HFFc6 (cell line): ENCODE results near the gene TNS3. TPM values are rescaled to one million over a fixed set of nuclear protein-coding genes. Genes with fewer than 3 reads are reported as not detected.
A peak's percentile ranks its signal among the peaks of the same experiment; 100 is the strongest.
"Not testable (repeated sequence)": the region's sequence is repeated elsewhere in the genome, so short reads cannot be mapped to it uniquely, and the experiment has no call there.

Source experiments
- DNase-seq: peaks from one replicate; pipeline ENCODE4 v3.0.0-alpha.2; 2018
- H3K27ac Mint-ChIP-seq: 2 replicates; pipeline ENCODE4 v1.8.0; 2020; ENCODE audit warnings: mild to moderate bottlenecking, mixed read lengths
- H3K27me3 Mint-ChIP-seq: 2 replicates; pipeline ENCODE4 v1.8.0; 2021; ENCODE audit warnings: mild to moderate bottlenecking, moderate library complexity, mixed read lengths; ENCODE audit not compliant: insufficient read depth
- H3K36me3 Mint-ChIP-seq: 2 replicates; pipeline ENCODE4 v1.8.0; 2021; ENCODE audit warnings: low read depth, mixed read lengths
- H3K4me1 Mint-ChIP-seq: 2 replicates; pipeline ENCODE4 v1.8.0; 2020; ENCODE audit warnings: low read depth, mixed read lengths
- H3K4me3 Mint-ChIP-seq: 2 replicates; pipeline ENCODE4 v1.8.0; 2020; ENCODE audit warnings: mild to moderate bottlenecking, moderate library complexity, mixed read lengths
- H3K9me3 Mint-ChIP-seq: 2 replicates; pipeline ENCODE4 v1.8.0; 2020; ENCODE audit warnings: mild to moderate bottlenecking, mixed read lengths
- total RNA-seq, 6 experiments: library from RNA; stranded (reverse); fragmentation: NEBNext Ultra II Directional; extraction: Animal tissue kit (Norgen Biotek cat#: 25700); gene quantifications; 2 replicates in 1 of 6; 3 replicates in 5 of 6; pipeline ENCODE4 v1.2.3, GENCODE V29; 2021
- TF ChIP-seq, protein P1 (sequence below): fragments of 200-600 bp; sonication (generic); IDR thresholded peaks from 2 replicates; pipeline ENCODE4 v1.5.0; 2021; ENCODE audit warnings: antibody characterized with exemption, mild to moderate bottlenecking

The TNS3 gene
- total RNA-seq, 6 experiments from 2014 or later: 50.8 to 77.0 (median 67.8) TPM

- Mint-ChIP-seq H3K9me3 (no peaks in the 10 kb centered on the region), H3K27me3 (peaks cover 3% of the 10 kb centered on the region), H3K36me3 (peaks cover 18% of the 10 kb centered on the region), H3K27ac (no peak overlapping the region), H3K4me3 (no peak overlapping the region), H3K4me1 (peaks cover 42% of the 10 kb centered on the region)
- no peak for DNase-seq
- TF ChIP-seq, protein P1, sequence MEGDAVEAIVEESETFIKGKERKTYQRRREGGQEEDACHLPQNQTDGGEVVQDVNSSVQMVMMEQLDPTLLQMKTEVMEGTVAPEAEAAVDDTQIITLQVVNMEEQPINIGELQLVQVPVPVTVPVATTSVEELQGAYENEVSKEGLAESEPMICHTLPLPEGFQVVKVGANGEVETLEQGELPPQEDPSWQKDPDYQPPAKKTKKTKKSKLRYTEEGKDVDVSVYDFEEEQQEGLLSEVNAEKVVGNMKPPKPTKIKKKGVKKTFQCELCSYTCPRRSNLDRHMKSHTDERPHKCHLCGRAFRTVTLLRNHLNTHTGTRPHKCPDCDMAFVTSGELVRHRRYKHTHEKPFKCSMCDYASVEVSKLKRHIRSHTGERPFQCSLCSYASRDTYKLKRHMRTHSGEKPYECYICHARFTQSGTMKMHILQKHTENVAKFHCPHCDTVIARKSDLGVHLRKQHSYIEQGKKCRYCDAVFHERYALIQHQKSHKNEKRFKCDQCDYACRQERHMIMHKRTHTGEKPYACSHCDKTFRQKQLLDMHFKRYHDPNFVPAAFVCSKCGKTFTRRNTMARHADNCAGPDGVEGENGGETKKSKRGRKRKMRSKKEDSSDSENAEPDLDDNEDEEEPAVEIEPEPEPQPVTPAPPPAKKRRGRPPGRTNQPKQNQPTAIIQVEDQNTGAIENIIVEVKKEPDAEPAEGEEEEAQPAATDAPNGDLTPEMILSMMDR: no peak
Measured at GRCh38 chr7:47543056-47543455, 38.9 kb downstream of the TNS3 start.

DNA sequence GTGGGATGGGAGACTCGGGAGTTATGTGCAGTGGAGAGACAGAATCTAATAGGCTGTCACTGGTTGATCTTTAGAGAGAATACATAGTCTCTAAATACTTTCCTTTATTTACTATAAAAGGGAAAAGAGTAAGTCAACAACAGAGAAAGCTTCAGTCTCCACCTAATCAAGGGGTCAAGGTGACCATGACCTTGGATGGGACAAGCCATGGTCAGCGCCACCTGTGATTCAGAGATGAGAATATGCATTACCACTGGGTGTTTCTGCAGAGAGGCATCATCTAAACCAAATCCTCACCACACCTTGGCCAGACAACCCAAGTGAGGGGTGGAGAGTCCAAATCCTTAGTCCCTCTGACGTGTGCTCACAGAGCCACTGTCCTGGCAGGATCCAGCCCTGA lies 39.9 kb downstream of the TNS3 start:
- Mint-ChIP-seq H3K36me3 (peaks cover 18% of the 10 kb centered on the region), H3K4me1 (peaks cover 42% of the 10 kb centered on the region), H3K4me3 (no peak overlapping the region), H3K27ac (no peak overlapping the region), H3K9me3 (no peaks in the 10 kb centered on the region), H3K27me3 (peaks cover 3% of the 10 kb centered on the region; the same call in 1 of the 2 replicates)
- no peak for DNase-seq
- TF ChIP-seq, protein P1: no peak

- H3K4me1 Mint-ChIP-seq: peaks cover 45% of the 10 kb centered on the region
- H3K9me3 Mint-ChIP-seq, H3K27ac Mint-ChIP-seq, H3K27me3 Mint-ChIP-seq, DNase-seq, H3K4me3 Mint-ChIP-seq: not testable (repeated sequence)
- peaks cover 18% of the 10 kb centered on the region for H3K36me3 Mint-ChIP-seq
Measured at GRCh38 chr7:47541485-47541884, 40.4 kb downstream of the TNS3 start.

DNA sequence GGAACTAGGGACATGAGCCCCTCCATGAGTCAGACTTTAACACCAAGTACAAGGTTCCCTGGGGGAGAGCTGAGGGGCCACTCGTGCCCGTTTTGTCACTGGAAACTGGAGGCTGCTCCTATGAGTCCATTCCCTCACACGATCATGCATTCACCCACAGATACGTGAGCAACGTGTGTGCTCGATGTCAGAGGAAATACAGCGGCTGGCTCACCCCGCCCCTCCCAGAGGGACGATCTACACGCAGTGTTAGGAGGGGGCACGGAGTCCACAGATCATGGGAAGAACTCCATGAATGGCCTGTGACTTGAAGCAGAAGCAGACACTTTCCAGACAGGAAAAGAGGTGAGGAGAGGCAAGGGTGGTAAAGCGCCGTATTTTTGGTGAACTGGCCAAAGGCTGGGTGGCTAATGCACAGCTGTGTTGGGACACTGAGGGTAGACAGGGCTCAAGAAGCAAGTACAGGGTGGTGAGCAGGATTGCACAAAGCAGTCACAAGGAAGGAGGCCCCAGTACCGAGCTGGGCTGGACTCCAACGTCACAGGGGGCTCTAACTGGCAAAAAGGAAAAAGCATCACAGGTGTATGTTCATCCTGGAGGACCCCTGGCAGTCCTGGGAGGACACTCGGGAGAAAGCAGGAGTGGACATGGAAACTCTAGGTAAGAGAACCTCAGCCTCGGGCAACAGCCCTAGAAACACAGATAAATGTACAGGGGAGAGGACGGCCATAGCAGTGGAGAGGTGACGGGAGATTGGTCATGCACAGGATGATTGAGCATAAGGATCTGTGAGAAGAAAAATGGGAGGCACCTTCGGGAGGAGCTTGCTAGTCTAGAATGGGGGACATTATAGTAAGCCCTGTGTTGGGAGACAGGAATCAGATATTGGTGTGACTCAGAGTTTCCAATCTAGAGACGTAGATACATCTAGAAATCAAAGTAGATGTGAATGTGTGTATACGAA lies 41.2 kb downstream of the TNS3 start:
- peaks cover 54% of the 10 kb centered on the region for H3K4me1 Mint-ChIP-seq
- peaks cover 18% of the 10 kb centered on the region for H3K36me3 Mint-ChIP-seq
- H3K27ac Mint-ChIP-seq: no peak overlapping the region
- H3K27me3 Mint-ChIP-seq: peaks cover 3% of the 10 kb centered on the region; the same call in 1 of the 2 replicates
- TF ChIP-seq, protein P1: no peak
- no peak overlapping the region for H3K4me3 Mint-ChIP-seq
- no peak for DNase-seq
- no peaks in the 10 kb centered on the region for H3K9me3 Mint-ChIP-seq

DNA sequence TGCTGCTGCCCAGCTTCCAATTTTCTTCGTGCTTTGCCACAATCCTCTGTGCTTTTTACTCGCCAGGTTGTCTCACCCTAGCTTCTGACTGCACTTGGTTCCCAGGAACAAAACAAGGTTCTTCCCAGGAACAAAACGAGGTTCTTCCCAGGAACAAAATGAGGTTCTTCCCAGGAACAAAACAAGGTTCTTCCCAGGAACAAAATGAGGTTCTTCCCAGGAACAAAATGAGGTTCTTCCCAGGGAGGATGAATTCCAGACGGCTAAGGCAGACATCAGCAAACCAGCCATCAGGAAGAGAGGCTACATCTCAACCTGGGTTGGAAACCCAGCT lies 41.9 kb downstream of the TNS3 start:
- DNase-seq: no peak
- peaks cover 60% of the 10 kb centered on the region for H3K4me1 Mint-ChIP-seq
- H3K27me3 Mint-ChIP-seq: peaks cover 3% of the 10 kb centered on the region; the same call in 1 of the 2 replicates
- no peak overlapping the region for H3K4me3 Mint-ChIP-seq
- TF ChIP-seq, protein P1: no peak
- H3K36me3 Mint-ChIP-seq: peaks cover 18% of the 10 kb centered on the region
- no peak overlapping the region for H3K27ac Mint-ChIP-seq
- H3K9me3 Mint-ChIP-seq: no peaks in the 10 kb centered on the region

- Mint-ChIP-seq H3K4me3 (no peak overlapping the region; the same call in 1 of the 2 replicates), H3K27ac (peak overlapping the region; percentile 57; the same call in 1 of the 2 replicates), H3K4me1 (peaks cover 65% of the 10 kb centered on the region), H3K27me3 (peaks cover 3% of the 10 kb centered on the region; the same call in 1 of the 2 replicates), H3K9me3 (no peaks in the 10 kb centered on the region), H3K36me3 (peaks cover 18% of the 10 kb centered on the region)
- TF ChIP-seq, protein P1: no peak
- DNase-seq: peak; percentile 17
Measured at GRCh38 chr7:47539398-47540052, 42.4 kb downstream of the TNS3 start.
